IPS-18c (cell line): ENCODE data around the gene LTO1.

Experiments
- H3K4me3 ChIP-seq: 2 replicates; pipeline ENCODE4 v1.7.0; 2013; ENCODE audit warnings: low read depth, mild to moderate bottlenecking, low read length, moderate library complexity; ENCODE audit not compliant: insufficient read depth
- H3K9me3 ChIP-seq: one replicate; pipeline ENCODE4 v1.6.1; 2013; ENCODE audit warnings: mild to moderate bottlenecking, low read length, moderate library complexity; ENCODE audit not compliant: control insufficient read depth, insufficient read depth

LTO1 gene

GRCh38 chr11:69674886-69675714 is at the start of gene LTO1:
Gene LTO1 (minus strand): TSS chr11:69675353. CDS start chr11:69675239, 114 bp downstream.
- H3K4me3 ChIP-seq = peak within 1 kb of the TSS; percentile 93
- H3K9me3 ChIP-seq = peaks cover 2% of the 10 kb centered on the region

DNA sequence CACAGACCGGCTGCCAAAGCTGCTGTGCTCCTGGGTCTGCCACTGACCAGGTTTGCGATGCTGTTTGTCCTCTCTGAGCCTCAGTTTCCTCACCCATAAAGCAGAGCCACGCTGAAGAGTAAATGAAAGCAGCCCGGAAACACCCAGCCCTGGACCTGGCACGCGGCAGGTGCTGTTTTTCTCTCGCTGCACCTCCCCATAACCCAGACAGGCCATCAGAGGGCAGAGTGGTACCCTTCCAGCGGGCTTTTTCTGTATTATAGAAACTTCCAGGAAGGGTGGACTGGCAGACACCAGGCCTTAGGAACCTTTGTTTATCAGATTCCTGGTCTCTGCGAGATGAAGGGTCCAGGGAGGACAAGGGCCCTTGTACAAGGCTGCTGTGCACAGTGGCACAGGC is 46.6 kb upstream of the LTO1 start:
- Histone ChIP-seq H3K9me3 (peaks cover 2% of the 10 kb centered on the region), H3K4me3 (no peak overlapping the region)

DNA sequence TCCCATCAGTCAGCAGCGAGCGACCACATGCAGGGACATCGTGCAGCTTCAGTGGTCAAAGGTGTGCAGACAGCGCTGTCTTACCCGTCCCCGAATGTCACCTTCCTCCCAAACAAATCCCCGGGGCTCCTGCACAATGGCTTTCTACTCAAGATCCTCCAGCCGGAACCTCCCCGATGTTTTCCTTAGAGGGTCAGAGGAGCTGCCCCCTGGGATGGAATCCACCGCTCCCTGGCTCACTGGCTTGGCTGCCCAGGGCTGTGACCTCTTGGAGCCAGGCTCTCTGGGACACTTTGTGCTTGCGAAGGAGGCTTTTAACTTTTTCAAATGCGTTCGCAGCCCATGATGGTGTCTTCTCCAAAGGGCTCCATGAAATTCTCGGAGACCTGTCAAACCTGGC is 46.0 kb upstream of the LTO1 start:
- peaks cover under 1% of the 10 kb centered on the region for H3K9me3 ChIP-seq
- H3K4me3 ChIP-seq = no peak overlapping the region

- no peaks in the 10 kb centered on the region for H3K9me3 ChIP-seq
- no peak overlapping the region for H3K4me3 ChIP-seq
Observed at GRCh38 chr11:69718912-69719311, 43.8 kb upstream of the LTO1 start.

- H3K9me3 ChIP-seq = no peaks in the 10 kb centered on the region
- H3K4me3 ChIP-seq = no peak overlapping the region
Observed at GRCh38 chr11:69718147-69718546, 43.0 kb upstream of the LTO1 start.

DNA sequence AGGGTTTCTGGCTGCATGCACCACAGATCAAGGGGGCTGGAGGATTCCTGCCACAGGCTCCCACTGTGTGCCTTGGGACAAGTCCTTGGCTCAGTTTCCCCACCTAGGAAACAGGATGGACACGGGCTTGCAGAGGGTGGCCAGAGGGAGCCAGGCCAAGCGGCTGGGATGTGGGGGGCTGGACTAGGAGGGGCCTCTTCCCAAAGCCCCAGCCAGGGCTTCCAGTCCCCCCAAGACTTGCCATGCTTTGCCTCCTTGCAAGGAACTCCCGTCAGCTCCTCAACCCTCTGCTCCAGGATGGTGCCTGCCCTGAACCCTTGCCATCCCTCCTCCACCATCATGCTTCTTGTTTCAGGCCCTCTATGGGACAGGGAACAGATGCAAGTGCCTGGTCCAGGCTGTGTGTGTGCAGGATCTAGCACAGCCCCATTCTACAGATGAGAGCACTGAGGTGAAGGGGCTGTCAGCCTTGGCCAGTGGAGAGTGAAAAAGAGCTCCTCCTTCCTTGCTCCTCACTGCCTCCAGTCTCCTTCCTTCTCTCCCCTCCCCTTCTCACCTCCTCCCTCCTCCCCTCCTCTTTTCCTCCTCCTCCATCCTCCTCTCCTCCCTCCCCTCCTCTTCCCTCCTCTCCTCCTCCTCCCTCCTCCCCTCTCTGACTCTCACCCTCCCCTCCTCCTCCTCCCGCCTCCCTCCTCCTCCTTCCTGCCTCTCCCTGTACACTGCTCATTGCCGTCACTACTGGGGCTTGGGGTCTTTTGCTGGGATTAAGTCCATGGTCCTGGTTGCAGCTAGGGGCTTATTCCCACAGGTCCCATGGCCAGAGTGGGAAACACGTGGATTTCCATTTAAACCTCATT is 42.0 kb upstream of the LTO1 start:
- Histone ChIP-seq H3K4me3 (no peak overlapping the region), H3K9me3 (no peaks in the 10 kb centered on the region)

DNA sequence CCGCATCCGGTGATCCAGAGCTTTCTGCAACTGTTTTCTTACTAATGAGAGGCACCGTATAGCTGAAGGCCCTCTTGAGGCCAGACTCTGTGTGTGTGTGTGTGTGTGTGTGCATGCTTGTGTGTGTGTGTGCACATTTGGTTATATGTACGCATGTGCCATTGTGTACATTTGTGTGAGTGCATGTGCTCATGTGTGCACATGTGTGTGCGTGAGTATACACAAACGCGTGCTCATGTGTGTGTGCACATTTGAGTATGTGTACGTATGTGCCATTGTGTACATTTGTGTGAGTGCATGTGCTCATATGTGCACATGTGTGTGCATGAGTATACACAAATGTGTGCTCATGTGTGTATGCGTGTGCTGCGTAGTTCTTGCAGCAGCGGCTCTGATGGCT is 40.9 kb upstream of the LTO1 start:
- no peaks in the 10 kb centered on the region for H3K9me3 ChIP-seq
- H3K4me3 ChIP-seq = no peak overlapping the region

DNA sequence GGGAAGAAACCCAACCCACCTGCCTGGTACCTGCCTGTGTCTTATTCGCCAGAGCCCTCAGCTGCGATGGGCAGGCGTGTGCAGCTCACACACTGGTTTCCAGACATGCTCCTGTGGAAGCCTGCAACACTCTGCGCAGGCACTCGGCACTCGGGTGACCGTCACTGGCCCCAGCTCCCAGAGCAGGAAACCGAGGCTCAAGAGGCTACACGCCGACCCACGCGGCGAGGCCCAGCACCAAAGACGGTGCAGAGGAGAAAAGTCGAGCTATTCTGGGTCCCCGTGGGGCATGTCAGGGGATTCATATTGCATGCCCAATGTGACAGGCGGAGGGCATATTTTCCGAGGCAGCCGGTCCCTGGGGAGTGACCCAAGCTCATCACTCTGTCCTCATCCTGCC is 40.3 kb upstream of the LTO1 start:
- no peak overlapping the region for H3K4me3 ChIP-seq
- H3K9me3 ChIP-seq = no peaks in the 10 kb centered on the region

- Histone ChIP-seq H3K4me3 (no peak overlapping the region), H3K9me3 (no peaks in the 10 kb centered on the region)
Observed at GRCh38 chr11:69711822-69712801, 37.0 kb upstream of the LTO1 start.

- no peak overlapping the region for H3K4me3 ChIP-seq
- H3K9me3 ChIP-seq = no peaks in the 10 kb centered on the region
Observed at GRCh38 chr11:69708736-69709401, 33.7 kb upstream of the LTO1 start.

- H3K9me3 ChIP-seq = no peaks in the 10 kb centered on the region
- no peak overlapping the region for H3K4me3 ChIP-seq
Observed at GRCh38 chr11:69707176-69707575, 32.0 kb upstream of the LTO1 start.

- no peak overlapping the region; the same call in 1 of the 2 replicates for H3K4me3 ChIP-seq
- H3K9me3 ChIP-seq = no peaks in the 10 kb centered on the region
Observed at GRCh38 chr11:69705901-69706787, 31.0 kb upstream of the LTO1 start.

DNA sequence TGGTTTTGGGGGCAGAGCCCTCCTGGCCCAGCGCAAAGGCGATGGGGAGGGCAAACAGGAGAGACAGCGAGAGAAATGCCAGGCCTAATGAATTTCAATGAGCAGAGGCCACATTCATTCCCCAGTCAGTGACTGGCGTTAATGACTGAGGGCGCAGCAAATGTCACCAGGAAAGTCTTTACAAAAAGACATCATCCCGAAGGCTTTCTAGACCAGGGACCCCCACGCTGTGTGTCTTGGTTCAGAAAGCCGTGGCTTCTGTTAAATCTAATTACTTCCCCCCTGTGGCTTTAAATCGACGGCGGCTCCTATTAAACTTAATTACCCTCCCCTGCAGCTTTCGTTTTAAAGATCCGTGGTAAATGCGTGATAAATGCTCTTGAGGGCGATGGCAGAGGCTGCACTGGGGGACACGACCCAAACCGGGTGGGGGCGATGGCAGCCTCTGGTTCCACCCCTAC is 30.2 kb upstream of the LTO1 start:
- Histone ChIP-seq H3K4me3 (peak overlapping the region; percentile 50; the same call in 1 of the 2 replicates), H3K9me3 (no peaks in the 10 kb centered on the region)

- H3K4me3 ChIP-seq = peak overlapping the region; percentile 50
- H3K9me3 ChIP-seq = no peaks in the 10 kb centered on the region
Observed at GRCh38 chr11:69704508-69705253, 29.5 kb upstream of the LTO1 start.
